GM12865 (cell line): ENCODE results near the gene INSC.

Experiments
- DNase-seq: peaks from one replicate; pipeline ENCODE4 v3.0.0; 2010; ENCODE audit warnings: low read depth
- H3K4me3 ChIP-seq: 2 replicates; pipeline ENCODE4 v1.5.1; 2011; ENCODE audit warnings: mild to moderate bottlenecking, low read depth, low read length, control low read depth
- CTCF ChIP-seq: IDR thresholded peaks from 2 replicates; pipeline ENCODE4 v1.5.1; 2011; ENCODE audit warnings: low read length, control low read depth, low read depth, inconsistent platforms; ENCODE audit not compliant: insufficient read depth; ENCODE audit errors: missing control alignments

Gene INSC

GRCh38 chr11:15222777-15223176, 108.1 kb downstream of the INSC start:
- H3K4me3 ChIP-seq = no peak overlapping the region
- no peak for TF ChIP-seq CTCF
- no peak for DNase-seq

- no peak overlapping the region for H3K4me3 ChIP-seq
- no peak for DNase-seq
- TF ChIP-seq CTCF = no peak
Measured at GRCh38 chr11:15223318-15223717, 108.6 kb downstream of the INSC start.

- no peak for DNase-seq
- H3K4me3 ChIP-seq = no peak overlapping the region
- no peak for TF ChIP-seq CTCF
Measured at GRCh38 chr11:15224466-15224865, 109.7 kb downstream of the INSC start.

GRCh38 chr11:15227011-15227410, 112.3 kb downstream of the INSC start:
- no peak for DNase-seq
- no peak overlapping the region for H3K4me3 ChIP-seq
- no peak for TF ChIP-seq CTCF

GRCh38 chr11:15228331-15228849, 113.7 kb downstream of the INSC start:
- no peak for TF ChIP-seq CTCF
- DNase-seq = no peak
- H3K4me3 ChIP-seq = no peak overlapping the region

GRCh38 chr11:15229069-15229468, 114.3 kb downstream of the INSC start:
- no peak for TF ChIP-seq CTCF
- no peak for DNase-seq
- H3K4me3 ChIP-seq = no peak overlapping the region

GRCh38 chr11:15232496-15232895, 117.8 kb downstream of the INSC start:
- no peak for DNase-seq
- H3K4me3 ChIP-seq = no peak overlapping the region
- no peak for TF ChIP-seq CTCF
